ENCODE measurements around the gene SH2D4B.
"Not testable (repeated sequence)": the region's sequence is repeated elsewhere in the genome, so short reads cannot be mapped to it uniquely, and the experiment has no call there.

Gene SH2D4B

GRCh38 chr10:80542053-80542452, 4.4 kb downstream of the SH2D4B start:
- no peak for DNase-seq (ENCODE audit: low read depth in 1 of 2, low spot score in 1 of 2)

GRCh38 chr10:80542652-80543318, 5.1 kb downstream of the SH2D4B start:
- DNase-seq (ENCODE audit: low read depth in 1 of 2, low spot score in 1 of 2), result no peak

- not testable (repeated sequence) for DNase-seq (ENCODE audit: low read depth in 1 of 2, low spot score in 1 of 2)
Measured at GRCh38 chr10:80543319-80543672, 5.6 kb downstream of the SH2D4B start.

GRCh38 chr10:80544316-80544953, 6.7 kb downstream of the SH2D4B start:
- DNase-seq (ENCODE audit: low read depth in 1 of 2, low spot score in 1 of 2), result no peak

- no peak for DNase-seq (ENCODE audit: low read depth in 1 of 2, low spot score in 1 of 2)
Measured at GRCh38 chr10:80545258-80545881, 7.7 kb downstream of the SH2D4B start.

GRCh38 chr10:80552151-80552646, 14.5 kb downstream of the SH2D4B start:
- DNase-seq (ENCODE audit: low read depth in 1 of 2, low spot score in 1 of 2), result no peak

GRCh38 chr10:80553436-80553835, 15.7 kb downstream of the SH2D4B start:
- no peak for DNase-seq (ENCODE audit: low read depth in 1 of 2, low spot score in 1 of 2)

- no peak for DNase-seq (ENCODE audit: low read depth in 1 of 2, low spot score in 1 of 2)
Measured at GRCh38 chr10:80554050-80554449, 16.3 kb downstream of the SH2D4B start.

GRCh38 chr10:80555415-80555814, 17.7 kb downstream of the SH2D4B start:
- DNase-seq (ENCODE audit: low read depth in 1 of 2, low spot score in 1 of 2), result no peak

GRCh38 chr10:80561950-80562349, 24.2 kb downstream of the SH2D4B start:
- DNase-seq (ENCODE audit: low read depth in 1 of 2, low spot score in 1 of 2), result no peak

- no peak for DNase-seq (ENCODE audit: low read depth in 1 of 2, low spot score in 1 of 2)
Measured at GRCh38 chr10:80567292-80567691, 29.6 kb downstream of the SH2D4B start.

GRCh38 chr10:80569131-80569895, 31.6 kb downstream of the SH2D4B start:
- no peak for DNase-seq (ENCODE audit: low read depth in 1 of 2, low spot score in 1 of 2)

GRCh38 chr10:80571352-80571751, 33.6 kb downstream of the SH2D4B start:
- DNase-seq (ENCODE audit: low read depth in 1 of 2, low spot score in 1 of 2), result no peak

- no peak for DNase-seq (ENCODE audit: low read depth in 1 of 2, low spot score in 1 of 2)
Measured at GRCh38 chr10:80579181-80579763, 41.6 kb downstream of the SH2D4B start.

- DNase-seq (ENCODE audit: low read depth in 1 of 2, low spot score in 1 of 2), result no peak
Measured at GRCh38 chr10:80579849-80580637, 42.3 kb downstream of the SH2D4B start.

GRCh38 chr10:80580638-80581468, 43.2 kb downstream of the SH2D4B start:
- no peak for DNase-seq (ENCODE audit: low read depth in 1 of 2, low spot score in 1 of 2)

GRCh38 chr10:80581469-80581835, 43.8 kb downstream of the SH2D4B start:
- DNase-seq (ENCODE audit: low read depth in 1 of 2, low spot score in 1 of 2), result no peak

- DNase-seq (ENCODE audit: low read depth in 1 of 2, low spot score in 1 of 2), result no peak
Measured at GRCh38 chr10:80582286-80582960, 44.7 kb downstream of the SH2D4B start.

- no peak for DNase-seq (ENCODE audit: low read depth in 1 of 2, low spot score in 1 of 2)
Measured at GRCh38 chr10:80583685-80584084, 46.0 kb downstream of the SH2D4B start.
